GM21619 (cell line): ENCODE data around the gene SCGB2B2.
"Not testable (repeated sequence)": the region's sequence is repeated elsewhere in the genome, so short reads cannot be mapped to it uniquely, and the experiment has no call there.

Experiments
- ATAC-seq: cut with Tn5 transposase; IDR thresholded peaks from one replicate; pipeline ENCODE4 v1.9.1; 2021; ENCODE audit not compliant: unreplicated experiment

Gene SCGB2B2, protein sequence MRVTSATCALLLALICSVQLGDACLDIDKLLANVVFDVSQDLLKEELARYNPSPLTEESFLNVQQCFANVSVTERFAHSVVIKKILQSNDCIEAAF

DNA sequence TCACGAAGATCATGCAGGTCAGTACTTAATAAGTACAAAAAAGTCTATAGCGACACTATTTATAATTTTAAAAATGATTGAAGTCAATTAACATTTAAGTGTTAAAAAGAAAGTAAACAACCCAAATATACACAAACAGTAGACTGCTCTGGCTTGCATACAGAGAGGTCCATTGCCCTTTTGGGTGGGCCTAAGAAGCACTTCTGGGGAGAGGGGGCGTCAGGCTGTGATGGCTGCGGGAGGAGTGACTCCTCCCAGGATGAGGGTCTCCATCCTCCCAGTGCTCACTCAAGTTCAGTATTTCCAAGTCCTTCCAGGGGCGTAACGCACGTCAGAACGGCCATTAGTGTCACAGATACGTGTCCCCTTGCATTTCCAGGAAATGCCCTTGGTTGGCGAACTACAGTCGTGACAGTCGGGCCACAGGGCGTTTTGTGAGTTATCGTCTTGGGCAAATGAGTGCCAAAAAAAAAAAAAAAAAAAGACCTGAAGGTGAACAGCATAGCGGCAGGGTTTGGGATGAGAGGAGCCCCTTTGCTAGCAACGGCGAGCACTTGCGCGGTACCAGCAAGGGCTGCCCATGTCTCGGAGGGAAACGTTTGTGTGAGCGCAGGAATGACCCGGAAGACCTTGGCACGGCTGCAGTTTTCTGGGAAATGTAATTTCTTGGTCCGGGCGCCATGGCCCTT is at the start of gene SCGB2B2:
Gene SCGB2B2 (minus strand): TSS at position 463 of the 689 bp plus-strand sequence. CDS start 82,596 bp downstream, outside the sequence.
- ATAC-seq, result peak; percentile 48

GRCh38 chr19:34725400-34725799 is 48.4 kb upstream of the SCGB2B2 start:
- no peak for ATAC-seq

- no peak for ATAC-seq
Measured at GRCh38 chr19:34722353-34722752, 45.4 kb upstream of the SCGB2B2 start.

DNA sequence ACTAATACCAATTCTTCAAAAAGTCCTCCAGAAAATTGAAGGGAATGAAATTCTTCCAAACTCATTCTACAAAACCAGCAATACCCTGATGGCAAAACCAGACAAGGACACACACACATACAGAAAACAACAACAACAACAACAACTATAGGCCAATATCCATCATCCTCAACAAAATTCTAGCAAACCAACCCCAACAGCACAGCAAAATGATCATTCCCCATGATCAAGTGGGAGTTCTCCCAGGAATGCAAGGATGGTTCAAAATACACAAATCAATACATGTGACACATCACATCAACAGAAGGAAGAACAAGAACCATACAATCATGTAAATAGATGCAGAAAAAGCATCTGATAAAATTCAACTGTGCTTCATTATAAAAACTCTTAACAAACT is 38.4 kb upstream of the SCGB2B2 start:
- no peak for ATAC-seq

DNA sequence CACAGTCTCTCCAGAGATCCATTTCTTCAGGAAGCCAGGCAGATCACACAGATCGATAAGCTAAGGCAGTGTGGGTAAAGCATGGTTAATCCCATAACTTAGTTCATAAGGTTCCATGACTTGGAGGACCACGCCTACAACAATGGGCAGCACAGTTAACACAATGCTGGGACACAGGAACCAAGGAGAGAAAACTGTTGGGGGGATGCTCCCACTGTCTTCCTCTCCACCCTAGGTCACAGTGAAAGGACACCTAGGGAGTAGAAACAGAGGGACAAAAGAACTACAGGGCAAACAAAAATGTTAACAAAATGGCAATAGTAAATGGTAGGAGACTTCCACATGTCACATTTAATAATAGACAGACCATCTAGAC is 36.3 kb upstream of the SCGB2B2 start:
- ATAC-seq, result no peak

- ATAC-seq, result no peak
Measured at GRCh38 chr19:34712395-34713261, 35.7 kb upstream of the SCGB2B2 start.

DNA sequence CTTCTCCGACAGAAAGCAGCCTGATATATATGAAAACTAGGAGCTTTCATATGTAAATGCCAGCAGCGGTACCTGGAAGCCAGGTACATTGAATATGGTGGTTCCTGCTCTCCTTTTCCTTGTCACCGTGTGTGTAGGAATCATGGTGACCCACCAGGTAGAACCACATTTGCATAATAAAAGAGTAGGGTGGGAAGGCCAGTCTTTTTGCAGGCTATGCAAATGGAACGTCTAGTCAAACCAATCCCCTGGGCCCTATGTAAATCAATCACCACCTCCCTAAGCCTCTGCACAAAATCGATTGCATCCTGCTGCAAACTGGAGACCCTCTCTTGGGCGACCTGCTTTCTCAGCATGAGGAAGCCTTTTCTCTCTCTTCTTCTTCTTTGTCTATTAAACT is 34.9 kb upstream of the SCGB2B2 start:
- ATAC-seq, result no peak

DNA sequence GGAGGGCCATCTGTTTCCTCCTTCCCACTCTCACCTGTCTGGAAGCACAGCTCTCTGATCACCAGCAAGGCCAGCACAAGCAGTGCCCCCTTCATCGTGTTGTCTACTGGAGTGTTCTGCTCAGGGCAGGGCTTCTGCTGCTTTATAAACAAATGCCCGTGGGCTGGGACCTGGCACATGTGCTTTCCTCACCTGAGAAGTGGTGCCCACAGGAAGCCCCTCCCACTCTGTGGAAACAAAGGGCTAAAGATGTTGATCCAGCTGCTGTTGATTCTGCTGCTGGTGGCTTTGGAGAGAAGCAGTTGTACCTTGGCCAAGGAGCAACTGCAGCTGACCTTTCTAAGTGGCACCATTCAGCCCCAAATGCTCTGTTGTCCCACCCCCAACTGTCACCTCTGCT is 30.7 kb upstream of the SCGB2B2 start:
- no peak for ATAC-seq

DNA sequence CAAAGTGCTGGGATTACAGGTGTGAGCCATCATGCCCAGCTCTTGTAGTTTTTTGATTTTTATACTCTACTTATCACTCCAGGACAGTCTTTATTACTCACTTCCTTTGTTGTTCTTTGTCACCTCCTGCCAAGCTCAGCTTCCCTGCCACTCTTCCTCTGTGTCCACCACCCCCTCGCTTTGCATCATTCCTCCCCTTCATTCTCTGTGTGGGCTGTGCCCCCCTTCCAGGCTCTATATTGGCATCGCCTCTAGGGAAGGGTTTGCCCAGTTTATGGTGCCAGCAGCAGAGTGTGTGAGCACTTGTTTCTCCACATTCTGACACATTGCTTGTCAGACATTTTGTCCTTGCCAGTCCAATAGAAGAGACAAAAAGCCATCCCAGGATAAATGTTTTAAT is 15.6 kb upstream of the SCGB2B2 start:
- no peak for ATAC-seq

DNA sequence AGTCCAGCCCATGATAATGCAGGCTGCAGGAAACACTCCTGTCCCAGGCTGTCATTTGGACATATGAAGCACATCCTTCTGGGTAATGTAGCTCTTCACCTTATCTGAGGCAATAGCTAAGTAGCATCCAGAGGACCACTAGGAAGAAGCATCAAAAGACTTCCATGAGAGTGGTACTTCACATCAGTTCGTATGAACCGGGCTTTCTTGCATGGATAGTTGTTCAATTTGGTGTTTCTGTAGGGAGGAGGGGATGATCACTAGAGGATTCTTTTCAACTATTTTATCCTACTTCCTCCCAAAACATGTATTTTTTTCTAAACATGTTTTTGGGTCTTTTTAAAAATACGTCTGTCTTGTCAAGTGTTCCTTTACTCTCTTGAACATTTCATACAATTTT is 13.4 kb upstream of the SCGB2B2 start:
- ATAC-seq, result no peak

- ATAC-seq, result no peak
Measured at GRCh38 chr19:34688592-34688991, 11.6 kb upstream of the SCGB2B2 start.

- no peak for ATAC-seq
Measured at GRCh38 chr19:34687348-34687747, 10.4 kb upstream of the SCGB2B2 start.

- no peak for ATAC-seq
Measured at GRCh38 chr19:34686455-34686854, 9.5 kb upstream of the SCGB2B2 start.

GRCh38 chr19:34685266-34685665 is 8.3 kb upstream of the SCGB2B2 start:
- ATAC-seq, result not testable (repeated sequence)

DNA sequence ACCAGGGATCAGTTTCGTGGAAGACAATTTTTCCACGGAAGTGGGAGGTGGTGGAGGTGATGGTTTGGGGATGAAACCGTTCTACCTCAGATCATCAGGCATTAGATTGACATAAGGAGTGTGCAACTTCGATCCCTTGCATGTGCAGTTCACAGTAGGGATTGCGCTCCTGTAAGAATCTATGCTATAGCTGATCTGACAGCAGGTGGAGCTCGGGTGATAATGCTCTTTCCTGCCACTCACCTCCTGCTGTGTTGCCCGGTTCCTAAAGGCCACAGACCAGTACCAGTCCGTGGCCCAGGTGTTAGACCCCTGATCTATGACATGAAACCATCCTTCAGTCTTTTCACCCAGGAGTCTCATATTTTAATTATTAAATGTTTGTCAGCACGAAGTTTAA is 4.5 kb upstream of the SCGB2B2 start:
- no peak for ATAC-seq

- ATAC-seq, result no peak
Measured at GRCh38 chr19:34678421-34678820, 1.5 kb upstream of the SCGB2B2 start.

- no peak for ATAC-seq
Measured at GRCh38 chr19:34678085-34678412, 1.1 kb upstream of the SCGB2B2 start.

DNA sequence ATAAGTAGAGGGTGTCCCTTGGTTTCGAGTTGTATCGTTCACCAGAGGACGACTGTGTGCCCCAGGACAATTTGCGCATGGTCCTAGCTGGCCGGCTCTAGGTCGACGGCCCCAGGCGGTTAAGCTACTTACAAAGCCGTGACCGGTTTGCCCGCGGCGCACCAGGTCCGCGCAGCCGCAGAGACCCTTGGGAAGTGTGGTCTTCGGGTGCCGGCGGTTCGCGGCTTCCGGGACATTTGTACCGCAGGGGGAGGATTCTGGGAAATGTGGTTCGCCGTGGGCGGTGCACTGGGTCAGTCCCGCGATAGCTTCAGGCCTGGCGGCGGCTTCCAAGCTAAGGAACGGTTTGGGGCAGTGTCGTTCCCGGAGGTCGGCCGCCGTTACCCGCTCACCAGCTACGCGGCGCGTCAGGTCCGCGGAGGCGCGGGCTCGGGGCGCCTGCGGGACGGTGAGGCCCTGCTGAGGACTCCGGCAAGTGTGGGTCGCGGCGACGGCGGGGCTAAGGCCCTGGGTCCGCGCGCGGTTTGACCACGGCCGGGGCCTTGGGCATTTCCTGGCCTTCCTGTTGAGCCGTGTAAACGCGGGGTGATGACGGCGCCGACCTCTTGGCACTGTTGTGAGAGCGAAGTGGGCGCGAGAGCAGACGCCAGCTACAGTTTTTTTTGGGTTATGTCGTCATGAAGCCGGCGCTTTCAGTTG is 576 bp upstream of the SCGB2B2 start, which contains the start of gene ZNF302:
Gene ZNF302 (plus strand): TSS at position 293 of the 699 bp plus-strand sequence. CDS start 1,127 bp downstream, outside the sequence.
- peak; percentile 90 for ATAC-seq

- ATAC-seq, result no peak
Measured at GRCh38 chr19:34675919-34676318, 1.0 kb downstream of the SCGB2B2 start.

- ATAC-seq, result no peak
Measured at GRCh38 chr19:34675250-34675649, 1.7 kb downstream of the SCGB2B2 start.

- ATAC-seq, result no peak
Measured at GRCh38 chr19:34673590-34673989, 3.4 kb downstream of the SCGB2B2 start.
